Measurements from ENCODE around the gene TMEM222.

DNA sequence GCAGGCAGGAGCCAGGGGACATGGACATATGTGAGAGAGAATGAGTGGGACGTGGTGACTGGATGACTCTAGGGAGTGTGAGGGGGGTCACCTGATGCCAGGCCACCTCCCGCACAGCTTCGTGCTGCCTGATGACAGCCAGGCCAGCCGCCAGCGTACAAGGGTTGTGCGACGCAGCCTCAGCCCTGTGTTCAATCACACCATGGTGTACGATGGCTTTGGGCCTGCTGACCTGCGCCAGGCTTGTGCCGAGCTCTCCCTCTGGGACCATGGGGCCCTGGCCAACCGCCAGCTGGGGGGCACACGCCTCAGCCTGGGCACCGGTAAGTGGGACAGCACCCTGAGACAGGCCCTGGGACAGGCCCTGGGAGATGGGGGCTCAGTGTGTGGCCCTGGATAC, 31.2 kb downstream of the TMEM222 start:
- TF ChIP-seq EZH2 (IDR thresholded peaks at IDR 0.05; ENCODE audit: low read length): no peak
- TF ChIP-seq, protein P1, sequence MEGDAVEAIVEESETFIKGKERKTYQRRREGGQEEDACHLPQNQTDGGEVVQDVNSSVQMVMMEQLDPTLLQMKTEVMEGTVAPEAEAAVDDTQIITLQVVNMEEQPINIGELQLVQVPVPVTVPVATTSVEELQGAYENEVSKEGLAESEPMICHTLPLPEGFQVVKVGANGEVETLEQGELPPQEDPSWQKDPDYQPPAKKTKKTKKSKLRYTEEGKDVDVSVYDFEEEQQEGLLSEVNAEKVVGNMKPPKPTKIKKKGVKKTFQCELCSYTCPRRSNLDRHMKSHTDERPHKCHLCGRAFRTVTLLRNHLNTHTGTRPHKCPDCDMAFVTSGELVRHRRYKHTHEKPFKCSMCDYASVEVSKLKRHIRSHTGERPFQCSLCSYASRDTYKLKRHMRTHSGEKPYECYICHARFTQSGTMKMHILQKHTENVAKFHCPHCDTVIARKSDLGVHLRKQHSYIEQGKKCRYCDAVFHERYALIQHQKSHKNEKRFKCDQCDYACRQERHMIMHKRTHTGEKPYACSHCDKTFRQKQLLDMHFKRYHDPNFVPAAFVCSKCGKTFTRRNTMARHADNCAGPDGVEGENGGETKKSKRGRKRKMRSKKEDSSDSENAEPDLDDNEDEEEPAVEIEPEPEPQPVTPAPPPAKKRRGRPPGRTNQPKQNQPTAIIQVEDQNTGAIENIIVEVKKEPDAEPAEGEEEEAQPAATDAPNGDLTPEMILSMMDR (optimal IDR thresholded peaks at IDR 0.05 in 1 of 3, IDR thresholded peaks at IDR 0.05 in 1 of 3, conservative IDR thresholded peaks at IDR 0.05 in 1 of 3; ENCODE audit: extremely low read depth in 1 of 3, insufficient read depth in 2 of 3, low read length in 3 of 3): no peak

All from keratinocyte (primary cell).